Activated CD8-positive, alpha-beta memory T cell treated with anti-CD3 and anti-CD28 coated beads, Interleukin-2, amount 50 U/mL, for 1 hour (primary cell): Measurements from ENCODE around the gene PLEKHN1.
"Not testable (repeated sequence)": the region's sequence is repeated elsewhere in the genome, so short reads cannot be mapped to it uniquely, and the experiment has no call there.

Experiments used
- DNase-seq: peaks from one replicate; pipeline ENCODE4 v3.0.0-alpha.2; 2020; ENCODE audit errors: extremely low read depth

The PLEKHN1 gene

GRCh38 chr1:942411-942821 is 23.9 kb upstream of the PLEKHN1 start:
- DNase-seq = no peak

DNA sequence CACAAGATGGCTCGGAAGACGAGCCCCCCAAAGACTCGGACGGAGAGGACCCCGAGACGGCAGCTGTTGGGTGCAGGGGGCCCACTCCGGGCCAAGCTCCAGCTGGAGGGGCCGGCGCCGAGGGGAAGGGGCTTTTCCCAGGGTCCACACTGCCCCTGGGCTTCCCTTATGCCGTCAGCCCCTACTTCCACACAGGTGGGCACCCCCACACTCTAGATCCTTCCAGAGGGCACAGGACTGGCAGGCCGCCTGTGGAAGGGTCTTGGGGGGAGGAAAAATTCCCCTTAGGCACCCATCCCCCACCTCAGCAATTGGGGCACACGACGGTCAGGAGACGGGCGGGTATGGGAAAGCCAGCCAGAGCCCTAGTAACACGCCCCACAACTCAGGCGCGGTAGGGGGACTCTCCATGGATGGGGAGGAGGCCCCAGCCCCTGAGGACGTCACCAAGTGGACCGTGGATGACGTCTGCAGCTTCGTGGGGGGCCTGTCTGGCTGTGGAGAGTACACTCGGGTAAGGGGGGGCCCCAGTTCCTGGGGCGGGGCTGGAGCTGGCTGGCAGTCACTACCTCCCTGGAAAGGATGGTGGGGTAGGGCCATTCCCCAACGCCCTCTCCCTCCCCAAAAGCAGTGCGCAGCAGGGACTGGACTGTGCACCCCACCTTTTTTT is 23.3 kb upstream of the PLEKHN1 start:
- DNase-seq = no peak

DNA sequence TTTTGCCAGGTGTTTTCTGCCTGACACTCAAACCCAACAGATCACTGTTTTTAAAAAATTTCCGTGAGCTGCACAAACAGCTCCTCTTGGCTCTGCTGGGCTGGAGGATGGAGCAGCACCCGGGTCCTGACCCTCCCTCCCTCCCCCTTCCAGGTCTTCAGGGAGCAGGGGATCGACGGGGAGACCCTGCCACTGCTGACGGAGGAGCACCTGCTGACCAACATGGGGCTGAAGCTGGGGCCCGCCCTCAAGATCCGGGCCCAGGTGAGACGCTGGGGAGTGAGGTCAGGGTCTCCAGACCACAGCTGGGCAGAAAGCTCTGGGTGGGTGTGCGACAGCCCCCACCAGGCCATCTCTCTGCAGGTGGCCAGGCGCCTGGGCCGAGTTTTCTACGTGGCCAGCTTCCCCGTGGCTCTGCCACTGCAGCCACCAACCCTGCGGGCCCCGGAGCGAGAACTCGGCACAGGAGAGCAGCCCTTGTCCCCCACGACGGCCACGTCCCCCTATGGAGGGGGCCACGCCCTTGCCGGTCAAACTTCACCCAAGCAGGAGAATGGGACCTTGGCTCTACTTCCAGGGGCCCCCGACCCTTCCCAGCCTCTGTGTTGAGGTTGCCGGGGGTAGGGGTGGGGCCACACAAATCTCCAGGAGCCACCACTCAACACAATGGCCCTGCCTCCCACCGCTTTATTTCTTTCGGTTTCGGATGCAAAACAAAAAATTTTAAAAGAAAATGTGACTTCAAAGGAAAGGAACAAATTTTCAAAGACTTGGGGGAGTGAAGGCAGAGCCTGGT is 22.5 kb upstream of the PLEKHN1 start:
- no peak for DNase-seq

- no peak for DNase-seq
These were observed 21.6 kb upstream of the PLEKHN1 start for GRCh38 chr1:944341-945325.

DNA sequence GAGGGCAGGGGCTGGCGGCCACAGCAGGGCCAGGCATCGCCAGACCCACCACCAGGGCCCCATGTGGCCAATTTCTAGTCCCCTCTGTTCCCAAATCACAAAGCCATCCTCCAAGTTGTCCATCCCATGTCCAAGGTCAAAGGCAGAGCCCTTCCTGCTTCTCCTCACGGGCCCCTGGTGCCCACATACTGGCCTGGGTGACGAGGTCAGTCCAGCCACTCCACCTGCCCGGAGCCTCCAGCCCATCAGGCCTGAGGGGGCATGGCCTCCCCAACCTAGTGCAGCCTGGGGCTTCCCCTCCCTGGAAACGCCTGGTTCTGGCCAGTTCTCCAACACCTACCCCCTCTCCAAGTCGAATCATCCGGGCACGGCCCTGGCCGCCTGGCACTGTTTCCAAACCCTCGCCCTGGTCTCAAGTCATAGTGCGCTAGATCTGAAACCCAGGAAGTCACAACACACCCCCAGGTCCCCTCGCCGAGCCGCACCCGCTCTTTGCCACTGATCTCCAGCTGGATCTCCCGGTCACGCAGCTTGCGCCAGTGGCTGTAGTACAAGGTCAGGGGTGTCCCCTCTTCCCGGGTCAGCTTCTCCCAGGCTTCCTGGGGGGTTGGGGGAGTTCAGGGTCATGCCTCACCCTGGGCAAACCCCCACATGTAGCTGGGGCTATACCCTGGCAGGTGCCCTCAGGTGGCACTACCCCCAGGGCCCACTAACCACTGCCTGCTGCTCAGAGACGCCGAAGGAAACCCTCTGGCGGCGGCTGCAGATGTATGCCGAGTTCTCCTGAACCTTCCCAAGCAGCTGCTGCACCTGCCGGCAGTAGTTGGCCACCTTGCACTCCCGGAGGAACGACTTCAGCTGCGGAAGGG is 20.4 kb upstream of the PLEKHN1 start:
- DNase-seq = no peak

- not testable (repeated sequence) for DNase-seq
These were observed 19.5 kb upstream of the PLEKHN1 start for GRCh38 chr1:946811-947210.

- no peak for DNase-seq
These were observed 18.3 kb upstream of the PLEKHN1 start for GRCh38 chr1:947958-948357.

GRCh38 chr1:950268-950667 is 16.0 kb upstream of the PLEKHN1 start:
- no peak for DNase-seq

GRCh38 chr1:950881-951280 is 15.4 kb upstream of the PLEKHN1 start:
- no peak for DNase-seq

- DNase-seq = no peak
These were observed 14.9 kb upstream of the PLEKHN1 start for GRCh38 chr1:951364-951763.

DNA sequence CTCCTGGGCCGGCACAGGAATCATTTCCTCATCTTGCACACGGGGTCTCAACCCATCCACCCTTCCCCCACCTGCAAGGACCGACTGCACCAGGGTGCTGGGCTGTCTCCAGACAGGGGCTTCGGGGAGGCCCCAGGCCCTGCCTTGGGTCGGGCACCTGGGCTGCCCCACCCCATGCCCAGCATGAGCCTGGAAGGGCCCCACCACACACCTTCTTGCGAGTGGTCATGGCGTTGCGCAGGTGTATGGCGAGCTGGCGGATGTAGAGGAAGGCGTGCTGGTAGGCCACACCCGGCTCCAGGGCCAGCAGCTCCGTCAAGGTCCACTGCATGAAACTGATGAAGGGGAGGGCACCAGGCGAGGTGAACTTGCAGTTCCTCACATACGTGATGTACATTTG is 14.1 kb upstream of the PLEKHN1 start:
- DNase-seq = no peak

GRCh38 chr1:952603-953002 is 13.7 kb upstream of the PLEKHN1 start:
- DNase-seq = no peak

DNA sequence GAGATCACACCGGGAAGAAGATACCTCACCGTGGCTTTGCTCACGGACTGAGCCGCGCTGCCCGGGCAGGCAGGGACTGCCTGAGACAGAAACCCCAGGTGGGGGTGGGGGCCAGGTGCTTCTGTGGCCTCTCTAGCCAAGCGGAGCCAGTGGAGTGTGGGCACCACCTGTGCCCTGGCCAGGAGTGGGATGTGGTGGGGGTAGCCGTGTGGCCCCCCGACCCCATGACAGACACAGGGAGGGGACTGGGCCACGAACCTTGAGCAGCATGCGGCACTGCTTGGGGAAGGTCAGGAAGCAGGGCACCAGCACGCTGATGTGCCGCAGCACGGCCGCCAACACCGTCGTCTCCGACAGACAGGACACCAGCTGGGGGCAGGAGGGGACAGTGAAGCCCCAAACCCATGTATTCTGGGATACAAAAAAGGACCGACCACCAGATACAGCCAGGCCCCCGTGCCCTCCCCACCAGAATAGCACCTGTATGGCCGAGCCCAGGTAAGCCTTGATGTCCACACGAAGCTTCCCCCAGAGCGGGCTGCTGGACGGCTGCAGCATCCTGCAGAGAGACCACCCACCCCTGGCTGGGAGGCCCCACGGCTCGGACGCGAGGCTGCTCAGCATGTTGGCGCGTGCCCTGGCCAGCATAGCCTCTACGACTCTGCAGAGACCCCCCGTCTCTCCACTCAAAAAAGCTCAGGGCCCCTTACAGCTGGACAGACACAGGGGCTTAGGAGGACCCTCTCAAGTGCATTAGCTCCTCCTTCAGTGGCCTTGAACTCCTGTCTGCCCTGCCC is 12.6 kb upstream of the PLEKHN1 start:
- DNase-seq = no peak

DNA sequence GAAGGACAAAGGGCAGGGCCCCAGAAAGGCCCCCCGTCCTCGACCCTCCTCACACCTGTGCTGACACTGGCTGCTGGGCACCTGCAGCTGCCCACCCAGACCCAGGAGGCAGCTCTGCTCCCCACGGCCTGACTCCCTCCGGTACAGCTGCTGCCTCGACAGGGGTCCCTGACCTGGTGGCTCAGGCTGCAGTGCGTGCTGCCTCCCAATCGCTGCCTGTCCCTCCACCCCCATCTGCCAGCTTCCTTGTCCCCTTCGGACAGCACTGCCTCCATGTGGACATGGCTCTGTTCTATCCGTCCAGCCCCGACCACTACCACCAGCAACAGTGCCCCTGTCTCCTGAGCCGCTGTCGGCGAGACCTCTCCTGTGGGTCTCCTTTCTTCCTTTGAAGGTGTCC is 11.4 kb upstream of the PLEKHN1 start:
- no peak for DNase-seq

DNA sequence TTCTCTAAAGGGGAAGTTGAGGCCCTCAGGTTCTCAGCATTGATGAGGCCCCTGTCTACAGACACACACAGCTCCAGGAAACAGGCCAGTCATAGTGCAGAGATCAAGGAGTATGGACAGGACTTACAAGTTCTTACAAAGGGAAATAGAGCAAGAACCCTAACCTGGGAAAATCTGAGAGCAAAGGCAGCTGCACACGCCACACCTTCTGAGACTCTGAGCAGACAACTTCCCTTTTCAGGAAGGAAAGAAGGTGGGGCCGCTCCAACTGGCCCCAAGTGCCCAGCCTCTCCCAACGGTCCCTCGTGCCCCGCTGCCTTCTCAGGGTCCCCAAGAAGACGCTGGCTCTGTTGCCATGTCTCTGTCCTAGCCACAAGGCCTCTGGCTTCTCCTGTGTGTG is 10.8 kb upstream of the PLEKHN1 start:
- DNase-seq = no peak

- DNase-seq = no peak
These were observed 9.6 kb upstream of the PLEKHN1 start for GRCh38 chr1:956636-957035.

GRCh38 chr1:958823-959730 is 7.2 kb upstream of the PLEKHN1 start, which contains the start of gene NOC2L:
Gene NOC2L (minus strand): TSS chr1:959256. CDS start chr1:959240, 16 bp downstream.
- DNase-seq = peak; percentile 71

GRCh38 chr1:959731-960362 is 6.4 kb upstream of the PLEKHN1 start:
- no peak for DNase-seq
